ENCODE data around the gene MPZL1.

DNA sequence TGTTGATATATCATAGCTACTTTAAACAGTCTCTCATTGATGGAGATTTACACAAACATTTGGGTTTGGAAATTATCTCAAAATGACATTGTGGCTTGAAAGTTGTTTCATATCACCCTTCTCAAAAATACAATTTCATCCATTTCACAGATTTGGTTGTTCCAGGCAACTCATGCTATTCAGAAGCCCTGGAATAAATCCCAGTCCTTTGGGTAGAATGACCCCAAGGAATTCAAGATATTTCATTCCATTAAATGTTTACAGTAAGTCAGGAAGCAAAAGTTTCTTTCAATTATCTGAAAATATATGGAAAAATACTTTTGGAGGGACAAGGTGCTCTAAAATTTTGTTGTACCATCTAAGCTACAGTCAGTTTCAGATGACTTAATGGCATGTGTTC, 27.1 kb downstream of the MPZL1 start:
- TF ChIP-seq, protein P1, sequence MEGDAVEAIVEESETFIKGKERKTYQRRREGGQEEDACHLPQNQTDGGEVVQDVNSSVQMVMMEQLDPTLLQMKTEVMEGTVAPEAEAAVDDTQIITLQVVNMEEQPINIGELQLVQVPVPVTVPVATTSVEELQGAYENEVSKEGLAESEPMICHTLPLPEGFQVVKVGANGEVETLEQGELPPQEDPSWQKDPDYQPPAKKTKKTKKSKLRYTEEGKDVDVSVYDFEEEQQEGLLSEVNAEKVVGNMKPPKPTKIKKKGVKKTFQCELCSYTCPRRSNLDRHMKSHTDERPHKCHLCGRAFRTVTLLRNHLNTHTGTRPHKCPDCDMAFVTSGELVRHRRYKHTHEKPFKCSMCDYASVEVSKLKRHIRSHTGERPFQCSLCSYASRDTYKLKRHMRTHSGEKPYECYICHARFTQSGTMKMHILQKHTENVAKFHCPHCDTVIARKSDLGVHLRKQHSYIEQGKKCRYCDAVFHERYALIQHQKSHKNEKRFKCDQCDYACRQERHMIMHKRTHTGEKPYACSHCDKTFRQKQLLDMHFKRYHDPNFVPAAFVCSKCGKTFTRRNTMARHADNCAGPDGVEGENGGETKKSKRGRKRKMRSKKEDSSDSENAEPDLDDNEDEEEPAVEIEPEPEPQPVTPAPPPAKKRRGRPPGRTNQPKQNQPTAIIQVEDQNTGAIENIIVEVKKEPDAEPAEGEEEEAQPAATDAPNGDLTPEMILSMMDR (IDR thresholded peaks at IDR 0.05): no peak
- TF ChIP-seq POLR2AphosphoS5 (IDR thresholded peaks at IDR 0.05; ENCODE audit: insufficient read depth in 1 of 2, low read depth in 1 of 2) (no peak), POLR2A (IDR thresholded peaks at IDR 0.05) (no peak)

Data from vagina (tissue), 2 donors.